Left ventricle myocardium inferior (tissue), 1 donor: ENCODE results near the gene GNA14. TPM values are rescaled to one million over a fixed set of nuclear protein-coding genes. Genes with fewer than 3 reads are reported as not detected.

Source experiments
- DNase-seq: peaks from one replicate; pipeline ENCODE4 v3.0.0-alpha.2; 2020
- H3K27ac ChIP-seq: fragments of 200-600 bp; replicated peaks from 2 replicates; pipeline ENCODE4 v1.8.0; 2021
- H3K27me3 ChIP-seq: fragments of 200-600 bp; 2 replicates; pipeline ENCODE4 v1.8.0; 2021; ENCODE audit warnings: low read depth
- H3K36me3 ChIP-seq: fragments of 200-600 bp; 2 replicates; pipeline ENCODE4 v1.8.0; 2021
- H3K4me1 ChIP-seq: fragments of 200-600 bp; 2 replicates; pipeline ENCODE4 v1.8.0; 2021
- H3K4me3 ChIP-seq: fragments of 200-600 bp; 2 replicates; pipeline ENCODE4 v1.8.0; 2021; ENCODE audit warnings: mild to moderate bottlenecking, moderate library complexity
- H3K9me3 ChIP-seq: fragments of 200-600 bp; replicated peaks from 2 replicates; pipeline ENCODE4 v1.8.0; 2021
- intact Hi-C: fragments of 100-400 bp; cut with micrococcal nuclease; formaldehyde crosslinking; loops from one replicate; pipeline ENCODE4 v1.11.0; 2022
- total RNA-seq: library from RNA; stranded (reverse); fragmentation: NEBNext Ultra II Directional; extraction: Animal tissue kit (Norgen Biotek cat#: 25700); gene quantifications from one replicate; pipeline ENCODE4 v1.2.1, GENCODE V29; 2021
- TF ChIP-seq, protein P1 (sequence below): fragments of 200-600 bp; IDR thresholded peaks from 2 replicates; pipeline ENCODE4 v1.8.0; 2021; ENCODE audit warnings: antibody characterized with exemption, mild to moderate bottlenecking, borderline replicate concordance
- donor health status: DM: no; HTN: yes; CAD: no; lungs with severe emphysema.

GNA14 gene
- total RNA-seq, 1 donor from 2014 or later, result 2.2 TPM

DNA sequence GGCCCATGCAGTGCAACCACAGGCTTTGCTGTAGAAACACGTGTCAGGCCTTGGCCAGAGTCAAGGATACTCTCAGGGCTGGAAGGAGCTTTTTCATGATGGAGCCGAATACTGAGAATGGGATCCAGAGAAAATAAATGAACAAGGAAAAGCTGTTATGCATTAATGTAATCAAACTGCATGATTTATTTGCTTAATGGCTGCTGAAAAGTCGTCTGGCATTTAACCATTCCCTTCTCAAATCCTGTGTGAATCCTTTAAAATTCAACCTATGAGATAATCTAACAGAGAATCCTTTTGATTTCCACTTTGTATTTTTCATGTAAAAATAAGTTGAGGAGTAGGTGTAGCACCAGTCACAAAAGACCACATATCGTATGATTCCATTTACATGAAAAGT lies 24.1 kb upstream of the GNA14 start:
- H3K9me3 ChIP-seq, result no peaks in the 10 kb centered on the region
- peaks cover 3% of the 10 kb centered on the region for H3K4me1 ChIP-seq
- H3K4me3 ChIP-seq, result no peak overlapping the region
- H3K27me3 ChIP-seq, result no peaks in the 10 kb centered on the region
- TF ChIP-seq, protein P1, sequence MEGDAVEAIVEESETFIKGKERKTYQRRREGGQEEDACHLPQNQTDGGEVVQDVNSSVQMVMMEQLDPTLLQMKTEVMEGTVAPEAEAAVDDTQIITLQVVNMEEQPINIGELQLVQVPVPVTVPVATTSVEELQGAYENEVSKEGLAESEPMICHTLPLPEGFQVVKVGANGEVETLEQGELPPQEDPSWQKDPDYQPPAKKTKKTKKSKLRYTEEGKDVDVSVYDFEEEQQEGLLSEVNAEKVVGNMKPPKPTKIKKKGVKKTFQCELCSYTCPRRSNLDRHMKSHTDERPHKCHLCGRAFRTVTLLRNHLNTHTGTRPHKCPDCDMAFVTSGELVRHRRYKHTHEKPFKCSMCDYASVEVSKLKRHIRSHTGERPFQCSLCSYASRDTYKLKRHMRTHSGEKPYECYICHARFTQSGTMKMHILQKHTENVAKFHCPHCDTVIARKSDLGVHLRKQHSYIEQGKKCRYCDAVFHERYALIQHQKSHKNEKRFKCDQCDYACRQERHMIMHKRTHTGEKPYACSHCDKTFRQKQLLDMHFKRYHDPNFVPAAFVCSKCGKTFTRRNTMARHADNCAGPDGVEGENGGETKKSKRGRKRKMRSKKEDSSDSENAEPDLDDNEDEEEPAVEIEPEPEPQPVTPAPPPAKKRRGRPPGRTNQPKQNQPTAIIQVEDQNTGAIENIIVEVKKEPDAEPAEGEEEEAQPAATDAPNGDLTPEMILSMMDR, result no peak
- DNase-seq, result no peak
- intact Hi-C loops, result no loop called here
- no peak overlapping the region for H3K27ac ChIP-seq
- H3K36me3 ChIP-seq, result no peaks in the 10 kb centered on the region

DNA sequence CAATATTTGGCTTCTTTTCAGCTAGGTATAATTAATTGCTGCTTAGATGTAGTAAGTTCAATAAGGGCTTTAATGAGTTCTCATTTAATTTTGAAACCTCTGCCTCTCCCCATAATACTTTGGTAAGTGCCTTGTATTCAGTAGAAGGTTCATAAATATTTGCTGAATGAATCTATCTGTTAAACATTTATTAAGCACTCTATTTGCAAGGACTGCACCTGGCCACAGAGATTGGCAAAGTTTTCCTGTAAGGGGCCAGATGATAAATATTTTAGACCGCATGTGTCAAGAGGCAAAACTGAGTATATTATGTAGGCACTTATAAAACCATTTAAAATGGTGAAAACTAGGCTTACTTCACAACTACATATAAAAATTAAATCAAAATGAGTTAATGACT lies 19.0 kb upstream of the GNA14 start:
- H3K4me1 ChIP-seq, result peaks cover 10% of the 10 kb centered on the region
- TF ChIP-seq, protein P1, result no peak
- no peaks in the 10 kb centered on the region for H3K36me3 ChIP-seq
- H3K4me3 ChIP-seq, result no peak overlapping the region
- H3K27ac ChIP-seq, result no peak overlapping the region
- DNase-seq, result no peak
- no peaks in the 10 kb centered on the region for H3K9me3 ChIP-seq
- intact Hi-C loops, result no loop called here
- H3K27me3 ChIP-seq, result no peaks in the 10 kb centered on the region

DNA sequence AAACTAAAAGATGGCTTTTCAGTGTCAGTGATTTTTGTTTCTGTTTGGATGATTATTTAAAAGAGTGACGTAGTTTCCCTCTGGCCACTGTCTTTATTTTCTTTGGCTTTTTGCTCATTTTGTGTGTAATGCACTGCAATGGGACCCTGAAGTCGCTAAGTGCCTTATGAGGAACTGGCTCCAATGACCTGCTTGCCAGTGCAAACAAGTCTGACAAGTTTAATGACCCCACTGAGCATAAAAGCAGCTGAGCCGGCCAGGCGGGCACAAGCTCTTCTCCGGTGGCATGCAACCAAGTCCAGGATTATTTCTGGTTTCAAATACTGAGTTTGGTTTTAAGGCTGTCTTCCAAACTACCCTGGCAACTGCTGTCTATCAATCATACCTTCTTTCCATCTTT lies 15.6 kb upstream of the GNA14 start:
- no peaks in the 10 kb centered on the region for H3K36me3 ChIP-seq
- intact Hi-C loops, result no loop called here
- H3K27ac ChIP-seq, result no peak overlapping the region
- TF ChIP-seq, protein P1, result no peak
- H3K9me3 ChIP-seq, result no peaks in the 10 kb centered on the region
- no peak for DNase-seq
- no peak overlapping the region for H3K4me3 ChIP-seq
- no peaks in the 10 kb centered on the region for H3K27me3 ChIP-seq
- H3K4me1 ChIP-seq, result peaks cover 10% of the 10 kb centered on the region

DNA sequence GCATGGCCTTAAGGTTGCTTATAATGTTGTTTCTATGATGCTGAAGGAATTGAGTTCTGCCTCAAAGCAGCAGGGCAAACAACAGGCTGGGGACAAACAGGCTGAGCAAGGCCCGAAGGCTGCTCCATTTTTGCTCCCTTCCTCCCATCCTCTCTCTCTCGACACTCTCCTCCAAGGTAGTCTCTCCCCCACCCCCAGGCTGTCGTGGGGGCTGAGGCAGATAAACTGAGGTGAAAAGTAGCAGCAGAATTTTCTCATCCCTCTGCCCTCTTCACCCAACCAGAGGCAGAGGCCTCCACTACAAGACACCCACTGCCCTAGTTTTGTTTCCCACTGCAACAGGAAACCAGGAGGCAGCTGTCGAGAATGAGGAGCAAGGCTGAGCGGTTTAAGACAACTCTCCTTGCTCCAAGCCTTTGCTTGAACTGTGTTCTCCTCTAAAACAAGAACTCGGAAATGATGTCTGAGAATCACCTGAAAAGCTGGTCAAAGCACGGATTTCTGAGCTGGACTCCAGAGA lies 13.5 kb upstream of the GNA14 start:
- intact Hi-C loops, result no loop called here
- H3K4me1 ChIP-seq, result peaks cover 10% of the 10 kb centered on the region
- H3K27ac ChIP-seq, result no peak overlapping the region
- DNase-seq, result no peak
- no peaks in the 10 kb centered on the region for H3K9me3 ChIP-seq
- no peak overlapping the region for H3K4me3 ChIP-seq
- H3K27me3 ChIP-seq, result no peaks in the 10 kb centered on the region
- no peaks in the 10 kb centered on the region for H3K36me3 ChIP-seq
- TF ChIP-seq, protein P1, result no peak

DNA sequence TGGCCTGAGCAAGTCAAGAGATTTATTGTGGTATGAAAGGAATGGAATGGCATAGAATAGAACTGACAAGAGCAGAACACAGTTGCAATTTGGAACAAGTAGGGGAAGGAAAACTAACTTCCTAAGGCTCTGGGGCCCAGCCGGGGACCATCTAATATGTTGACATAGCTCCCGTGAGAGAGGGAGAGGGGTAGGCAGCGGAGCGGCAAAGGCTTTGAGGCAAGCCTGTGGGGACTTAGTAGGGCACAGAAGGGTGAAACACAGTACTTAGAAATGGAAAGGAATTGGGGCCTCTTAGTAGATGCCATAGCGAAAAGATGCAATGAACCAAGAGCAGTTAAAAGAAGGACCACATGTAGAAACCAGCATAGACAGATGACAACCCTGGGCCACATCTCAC lies 11.8 kb upstream of the GNA14 start:
- no peak for DNase-seq
- Histone ChIP-seq H3K4me1 (peaks cover 10% of the 10 kb centered on the region), H3K4me3 (no peak overlapping the region), H3K27me3 (no peaks in the 10 kb centered on the region), H3K27ac (no peak overlapping the region), H3K9me3 (no peaks in the 10 kb centered on the region), H3K36me3 (no peaks in the 10 kb centered on the region)
- intact Hi-C loops, result no loop called here
- TF ChIP-seq, protein P1, result no peak
